Spleen (tissue), 11 donors: ENCODE measurements around the gene PAQR8. TPM values are rescaled to one million over a fixed set of nuclear protein-coding genes. Genes with fewer than 3 reads are reported as not detected.

Source experiments
- DNase-seq: peaks from one replicate; pipeline ENCODE4 v3.0.0-alpha.2; 2020
- H3K27ac ChIP-seq, 8 donors: fragments of 200-600 bp; sonication (generic) in 7 of 8; 1 replicate in 4 of 8; 2 replicates in 4 of 8; pipeline versions ENCODE4 v1.5.0 to v1.8.0; 2016 to 2021; ENCODE audit warnings: inconsistent platforms in 4 of 8, mild to moderate bottlenecking in 4 of 8, moderate library complexity in 1 of 8
- H3K27me3 ChIP-seq, 7 donors: fragments of 200-600 bp; sonication (generic) in 6 of 7; replicated peaks in 1 of 7; 1 replicate in 4 of 7; 2 replicates in 3 of 7; pipeline versions ENCODE4 v1.5.0 to v1.8.0; 2016 to 2021; ENCODE audit warnings: inconsistent platforms in 3 of 7, mild to moderate bottlenecking in 1 of 7
- H3K36me3 ChIP-seq, 6 donors: fragments of 200-600 bp; sonication (generic) in 5 of 6; 1 replicate in 4 of 6; 2 replicates in 2 of 6; pipeline versions ENCODE4 v1.5.0 to v1.8.0; 2016 to 2021; ENCODE audit warnings: inconsistent platforms in 2 of 6
- H3K4me1 ChIP-seq, 6 donors: fragments of 200-600 bp; sonication (generic) in 5 of 6; 1 replicate in 3 of 6; 2 replicates in 3 of 6; pipeline versions ENCODE4 v1.5.0 to v1.8.0; 2016 to 2021; ENCODE audit warnings: inconsistent platforms in 3 of 6
- H3K4me3 ChIP-seq, 8 donors: fragments of 200-600 bp; sonication (generic) in 7 of 8; 1 replicate in 4 of 8; 2 replicates in 4 of 8; pipeline versions ENCODE4 v1.5.0 to v1.8.0; 2016 to 2021; ENCODE audit warnings: inconsistent platforms in 4 of 8, mild to moderate bottlenecking in 4 of 8, moderate library complexity in 2 of 8
- H3K9me3 ChIP-seq, 8 donors: fragments of 200-600 bp; sonication (generic) in 7 of 8; 1 replicate in 4 of 8; 2 replicates in 4 of 8; pipeline versions ENCODE4 v1.5.0 to v1.8.0; 2016 to 2021; ENCODE audit warnings: inconsistent platforms in 4 of 8
- POLR2A ChIP-seq, 3 donors: fragments of 450-650 bp; IDR thresholded peaks; one replicate each; pipeline ENCODE4 v1.5.1; 2017; ENCODE audit warnings: antibody characterized with exemption in 3 of 3, mild to moderate bottlenecking in 1 of 3
- POLR2AphosphoS5 ChIP-seq, 3 donors: sonication (generic); formaldehyde crosslinking; IDR thresholded peaks; one replicate each; pipeline ENCODE4 v1.5.1; 2017; ENCODE audit warnings: antibody characterized with exemption in 3 of 3
- WGBS, 5 donors: extraction: QIAGEN DNeasy Blood & Tissue Kit in 3 of 5; methylation state at CpG; one replicate each; pipeline versions ENCODE4 v1.1.5 to v1.1.7; 2013 to 2018; 5-methylcytosine and 5-hydroxymethylcytosine counted together
- intact Hi-C: fragments of 100-400 bp; cut with DNase I; formaldehyde crosslinking; loops from one replicate; pipeline ENCODE4 v1.15.0; 2023; ENCODE audit warnings: low total_unique reads
- polyA plus RNA-seq, 3 donors: library from polyadenylated mRNA; stranded (reverse); fragments of 200-250 nt; gene quantifications; one replicate each; pipeline ENCODE4 v1.2.1, GENCODE V29; 2013
- total RNA-seq, 7 donors: library from RNA; depleted of rRNA in 3 of 7; stranded (reverse); fragments of >200 nt in 3 of 7; fragmentation: NEBNext Ultra II Directional in 4 of 7; extraction: Animal tissue kit (Norgen Biotek cat#: 25700) in 4 of 7; gene quantifications; one replicate each; pipeline versions ENCODE4 v1.1.0 to v1.2.1, GENCODE V29; 2016 to 2021
- TF ChIP-seq, protein P1 (sequence below), 11 experiments: fragments of 200-600 bp in 7 of 11; fragments of 450-650 bp in 4 of 11; sonication (generic) in 4 of 11; IDR thresholded peaks in 8 of 11; conservative IDR thresholded peaks in 3 of 11; 1 replicate in 7 of 11; 2 replicates in 4 of 11; pipeline versions ENCODE4 v1.4.0 to v1.8.0; 2016 to 2021; ENCODE audit warnings: antibody characterized with exemption in 11 of 11, inconsistent platforms in 4 of 11, mild to moderate bottlenecking in 1 of 11
- donor health status: healthy with polysubstance abuse.
- donor health status: DM: no; HTN: no; CAD: no; lungs with moderate emphysema.
- donor health status: DM: no; HTN: no; CAD: no.
- donor health status: Bipolar disorder and iron deficiency.
- donor health status: healthy.
- donor health status: DM: no; HTN: no; CAD: no.
- donor health status: DM: yes; HTN: yes; CAD: no.

PAQR8 gene
- total and polyA plus RNA-seq, 10 donors: 3.5 to 13.3 (median 9.7) TPM

DNA sequence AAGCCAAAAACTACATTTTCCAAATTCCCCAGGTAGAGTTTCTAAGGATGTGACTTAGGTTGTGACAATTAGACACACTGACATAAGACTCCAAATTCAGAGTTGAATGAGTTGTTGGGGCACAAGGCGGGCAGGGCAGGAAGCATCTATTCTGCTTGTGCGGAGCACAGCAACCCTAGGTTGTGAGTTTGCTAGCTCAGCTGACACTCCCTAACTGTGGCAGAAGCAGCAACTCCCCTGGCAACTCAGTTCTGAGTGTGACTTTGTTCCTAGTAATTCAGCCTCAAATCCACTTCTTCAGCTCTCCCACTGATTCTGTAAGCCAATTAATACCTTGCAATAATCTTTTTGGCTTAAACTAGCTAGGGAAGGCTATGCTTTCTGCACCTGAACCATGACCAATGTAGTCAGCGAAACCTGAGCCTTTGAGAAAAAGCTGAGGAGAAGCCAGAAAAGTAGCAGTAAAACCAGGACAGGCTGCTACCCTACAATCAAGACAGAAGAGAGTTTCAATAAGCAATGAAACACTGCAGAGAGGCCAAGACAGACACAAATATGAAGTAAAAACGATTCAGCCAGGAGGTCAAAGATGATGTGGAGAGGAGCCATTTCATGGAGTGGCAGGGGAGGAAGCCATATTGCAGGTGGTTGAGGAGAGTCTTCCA lies 30.0 kb upstream of the PAQR8 start:
- peaks cover 0 to 44% (median 13%) of the 10 kb centered on the region in 6 donors for H3K4me1 ChIP-seq
- H3K27me3 ChIP-seq: no peaks in the 10 kb centered on the region
- H3K4me3 ChIP-seq: no peak overlapping the region
- no peak for TF ChIP-seq POLR2AphosphoS5 (IDR thresholded peaks at IDR 0.05)
- TF ChIP-seq, protein P1, sequence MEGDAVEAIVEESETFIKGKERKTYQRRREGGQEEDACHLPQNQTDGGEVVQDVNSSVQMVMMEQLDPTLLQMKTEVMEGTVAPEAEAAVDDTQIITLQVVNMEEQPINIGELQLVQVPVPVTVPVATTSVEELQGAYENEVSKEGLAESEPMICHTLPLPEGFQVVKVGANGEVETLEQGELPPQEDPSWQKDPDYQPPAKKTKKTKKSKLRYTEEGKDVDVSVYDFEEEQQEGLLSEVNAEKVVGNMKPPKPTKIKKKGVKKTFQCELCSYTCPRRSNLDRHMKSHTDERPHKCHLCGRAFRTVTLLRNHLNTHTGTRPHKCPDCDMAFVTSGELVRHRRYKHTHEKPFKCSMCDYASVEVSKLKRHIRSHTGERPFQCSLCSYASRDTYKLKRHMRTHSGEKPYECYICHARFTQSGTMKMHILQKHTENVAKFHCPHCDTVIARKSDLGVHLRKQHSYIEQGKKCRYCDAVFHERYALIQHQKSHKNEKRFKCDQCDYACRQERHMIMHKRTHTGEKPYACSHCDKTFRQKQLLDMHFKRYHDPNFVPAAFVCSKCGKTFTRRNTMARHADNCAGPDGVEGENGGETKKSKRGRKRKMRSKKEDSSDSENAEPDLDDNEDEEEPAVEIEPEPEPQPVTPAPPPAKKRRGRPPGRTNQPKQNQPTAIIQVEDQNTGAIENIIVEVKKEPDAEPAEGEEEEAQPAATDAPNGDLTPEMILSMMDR (IDR thresholded peaks at IDR 0.05 in 8 of 11, conservative IDR thresholded peaks at IDR 0.05 in 3 of 11): no peak
- no peak for TF ChIP-seq POLR2A (IDR thresholded peaks at IDR 0.05)
- no peak for DNase-seq
- H3K36me3 ChIP-seq: no peaks in the 10 kb centered on the region
- intact Hi-C loops: no loop called here
- H3K9me3 ChIP-seq: no peaks in the 10 kb centered on the region
- WGBS, 5 donors: 82 to 95% (median 92%) methylated on average over 4 of the region's 4 CpGs
- H3K27ac ChIP-seq: no peak overlapping the region

GRCh38 chr6:52333840-52334200 lies 28.1 kb upstream of the PAQR8 start:
- Histone ChIP-seq H3K27me3 (no peaks in the 10 kb centered on the region), H3K27ac (peak overlapping the region in 6 of 8 donors; percentile 9 to 74 (median 64)), H3K9me3 (no peaks in the 10 kb centered on the region), H3K36me3 (no peaks in the 10 kb centered on the region), H3K4me3 (no peak overlapping the region), H3K4me1 (peaks cover 0 to 44% (median 13%) of the 10 kb centered on the region in 6 donors)
- WGBS, 5 donors: 10 to 30% (median 23%) methylated on average over 1 of the region's 1 CpG
- DNase-seq: no peak
- TF ChIP-seq POLR2A (IDR thresholded peaks at IDR 0.05): no peak
- TF ChIP-seq POLR2AphosphoS5 (IDR thresholded peaks at IDR 0.05): no peak
- TF ChIP-seq, protein P1 (IDR thresholded peaks at IDR 0.05 in 8 of 11, conservative IDR thresholded peaks at IDR 0.05 in 3 of 11): peak in 1 of 11 experiments; percentile 14
- intact Hi-C loops: no loop called here

- no peaks in the 10 kb centered on the region for H3K9me3 ChIP-seq
- H3K27me3 ChIP-seq: no peaks in the 10 kb centered on the region
- no peak for DNase-seq
- no peaks in the 10 kb centered on the region for H3K36me3 ChIP-seq
- no peak overlapping the region for H3K4me3 ChIP-seq
- peaks cover 0 to 42% (median 13%) of the 10 kb centered on the region in 6 donors for H3K4me1 ChIP-seq
- intact Hi-C loops: no loop called here
- TF ChIP-seq, protein P1 (IDR thresholded peaks at IDR 0.05 in 8 of 11, conservative IDR thresholded peaks at IDR 0.05 in 3 of 11): no peak
- no peak for TF ChIP-seq POLR2A (IDR thresholded peaks at IDR 0.05)
- no peak for TF ChIP-seq POLR2AphosphoS5 (IDR thresholded peaks at IDR 0.05)
- H3K27ac ChIP-seq: peak overlapping the region in 2 of 8 donors; percentile 73 to 74
Measured at GRCh38 chr6:52335576-52335975, 26.4 kb upstream of the PAQR8 start.

- no peak for TF ChIP-seq POLR2AphosphoS5 (IDR thresholded peaks at IDR 0.05)
- TF ChIP-seq, protein P1 (IDR thresholded peaks at IDR 0.05 in 8 of 11, conservative IDR thresholded peaks at IDR 0.05 in 3 of 11): no peak
- TF ChIP-seq POLR2A (IDR thresholded peaks at IDR 0.05): no peak
- Histone ChIP-seq H3K9me3 (no peaks in the 10 kb centered on the region), H3K4me1 (peaks cover 0 to 45% (median 13%) of the 10 kb centered on the region in 6 donors), H3K27me3 (no peaks in the 10 kb centered on the region), H3K4me3 (no peak overlapping the region), H3K27ac (no peak overlapping the region), H3K36me3 (no peaks in the 10 kb centered on the region)
- WGBS, 5 donors: 92 to 97% (median 95%) methylated on average over 6 of the region's 6 CpGs
- no peak for DNase-seq
- intact Hi-C loops: no loop called here
Measured at GRCh38 chr6:52336919-52337561, 24.9 kb upstream of the PAQR8 start.
